Panc1 (cell line): ENCODE measurements around the gene ING1. TPM values are rescaled to one million over a fixed set of nuclear protein-coding genes. Genes with fewer than 3 reads are reported as not detected.
"Not testable (repeated sequence)": the region's sequence is repeated elsewhere in the genome, so short reads cannot be mapped to it uniquely, and the experiment has no call there.

Source experiments
- ATAC-seq: fragments of 200-7000 bp; cut with Tn5 transposase; 2 replicates; pipeline ENCODE4 v1.9.1; 2020; ENCODE audit warnings: mild to moderate bottlenecking, moderate library complexity
- BruUV-seq: library from RNA; stranded (reverse); fragments of 400-500 nt; replicated peaks from 2 replicates; lab custom pipeline; 2021; lab: Mats Ljungman, UMichigan
- CTCF ChIA-PET: fragments of 300-600 bp; sonication (Branson Sonifier 250); formaldehyde crosslinking; loops from one replicate; lab custom pipeline; 2022; ENCODE audit warnings: antibody characterized with exemption; lab: Charles Lee
- POLR2A ChIA-PET: fragments of 300-600 bp; sonication (Branson Sonifier 250); formaldehyde crosslinking; loops from one replicate; lab custom pipeline; 2022; ENCODE audit warnings: antibody characterized with exemption; lab: Charles Lee
- DNase-seq: peaks from one replicate; pipeline ENCODE4 v3.0.0-alpha.2; 2010; ENCODE audit warnings: low read depth, low spot score
- H3K27ac ChIP-seq: 2 replicates; pipeline ENCODE4 v1.5.1; 2011; ENCODE audit warnings: mild to moderate bottlenecking, low read length, inconsistent platforms
- H3K27me3 ChIP-seq: fragments of 200-500 bp; sonication (Bioruptor generic); 2 replicates; pipeline ENCODE4 v1.6.0; 2014; ENCODE audit warnings: low read length, inconsistent platforms; ENCODE audit not compliant: control insufficient read depth, insufficient read depth
- H3K36me3 ChIP-seq: fragments of 200-500 bp; sonication (Bioruptor generic); 2 replicates; pipeline ENCODE4 v1.5.1; 2014; ENCODE audit warnings: inconsistent platforms, mild to moderate bottlenecking, low read length, moderate library complexity; ENCODE audit not compliant: control insufficient read depth, insufficient read depth
- H3K4me1 ChIP-seq: 2 replicates; pipeline ENCODE4 v1.5.1; 2011; ENCODE audit warnings: inconsistent platforms, mild to moderate bottlenecking, low read length, moderate library complexity; ENCODE audit not compliant: control insufficient read depth, insufficient read depth
- H3K4me3 ChIP-seq, 2 experiments: 2 replicates each; pipeline ENCODE4 v1.5.1; 2011 to 2012; ENCODE audit warnings: low read depth in 2 of 2, low read length in 2 of 2, mild to moderate bottlenecking in 2 of 2, inconsistent platforms in 1 of 2, moderate library complexity in 1 of 2
- H3K9me3 ChIP-seq: fragments of 200-500 bp; sonication (Bioruptor generic); 2 replicates; pipeline ENCODE4 v1.5.1; 2014; ENCODE audit warnings: low read depth, mild to moderate bottlenecking, inconsistent platforms, low read length, moderate library complexity; ENCODE audit not compliant: control insufficient read depth, insufficient read depth
- POLR2AphosphoS5 ChIP-seq: IDR thresholded peaks from 2 replicates; pipeline ENCODE4 v1.6.1; 2012; ENCODE audit warnings: mild to moderate bottlenecking, low read depth, low read length, moderate library complexity
- SIN3A ChIP-seq: IDR thresholded peaks from 2 replicates; pipeline ENCODE4 v1.6.1; 2012; ENCODE audit warnings: low read depth, mild to moderate bottlenecking, low read length, moderate library complexity, borderline replicate concordance; ENCODE audit not compliant: insufficient read depth
- TCF7L2 ChIP-seq: IDR thresholded peaks from 2 replicates; pipeline ENCODE4 v1.6.1; 2011; ENCODE audit warnings: mild to moderate bottlenecking, low read depth, low read length, inconsistent platforms
- in situ Hi-C: cut with HindIII; loops from 2 replicates; pipeline ENCODE4 v1.10.0; 2016; ENCODE audit warnings: low sequenced_read_pairs, low pct_unique_long_range_greater_than_20kb
- intact Hi-C: fragments of 100-400 bp; cut with micrococcal nuclease; formaldehyde crosslinking; loops from one replicate; pipeline ENCODE4 v1.10.0; 2022; ENCODE audit not compliant: unreplicated experiment
- total RNA-seq: library from RNA; stranded (reverse); gene quantifications from one replicate; pipeline ENCODE4 v1.2.1, GENCODE V29; 2021; ENCODE audit not compliant: unreplicated experiment
- TF ChIP-seq, protein P1 (sequence below), 2 experiments: IDR thresholded peaks; 2 replicates each; pipeline ENCODE4 v1.6.1; 2011 to 2012; ENCODE audit warnings: low read depth in 2 of 2, control low read depth in 1 of 2, low read length in 1 of 2, mild to moderate bottlenecking in 1 of 2, moderate library complexity in 1 of 2; ENCODE audit not compliant: insufficient read depth in 1 of 2
- TF ChIP-seq, protein P2 (sequence below): fragments of 450-650 bp; IDR thresholded peaks from 2 replicates; pipeline ENCODE4 v1.5.1; 2017; ENCODE audit warnings: mild to moderate bottlenecking

Gene ING1
- total RNA-seq, 1 experiment from 2014 or later = 9.2 TPM

DNA sequence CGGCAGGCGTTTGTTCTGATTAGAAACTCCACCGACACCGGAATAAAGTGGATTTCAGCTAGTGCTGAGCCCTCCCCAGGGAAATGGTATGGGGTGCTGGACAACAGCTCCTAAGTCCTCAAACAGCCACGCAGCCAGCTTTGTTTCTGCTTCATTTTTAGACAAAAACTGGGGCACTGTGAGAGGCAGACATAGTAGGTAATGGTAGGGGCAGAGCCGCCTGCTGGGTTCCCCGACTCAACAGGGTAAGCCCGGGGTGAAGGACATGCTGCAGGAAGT lies 47.3 kb upstream of the ING1 start:
- ChIA-PET POLR2A (no interaction called here), CTCF (no interaction called here)
- H3K27ac ChIP-seq = no peak overlapping the region
- H3K4me3 ChIP-seq = no peak overlapping the region
- no peaks in the 10 kb centered on the region for H3K27me3 ChIP-seq
- no peaks in the 10 kb centered on the region for H3K4me1 ChIP-seq
- in situ Hi-C loops = no loop called here
- BruUV-seq = no TSS peak
- intact Hi-C loops = no loop called here
- no peaks in the 10 kb centered on the region for H3K36me3 ChIP-seq
- TF ChIP-seq POLR2AphosphoS5 = no peak
- TF ChIP-seq, protein P1, sequence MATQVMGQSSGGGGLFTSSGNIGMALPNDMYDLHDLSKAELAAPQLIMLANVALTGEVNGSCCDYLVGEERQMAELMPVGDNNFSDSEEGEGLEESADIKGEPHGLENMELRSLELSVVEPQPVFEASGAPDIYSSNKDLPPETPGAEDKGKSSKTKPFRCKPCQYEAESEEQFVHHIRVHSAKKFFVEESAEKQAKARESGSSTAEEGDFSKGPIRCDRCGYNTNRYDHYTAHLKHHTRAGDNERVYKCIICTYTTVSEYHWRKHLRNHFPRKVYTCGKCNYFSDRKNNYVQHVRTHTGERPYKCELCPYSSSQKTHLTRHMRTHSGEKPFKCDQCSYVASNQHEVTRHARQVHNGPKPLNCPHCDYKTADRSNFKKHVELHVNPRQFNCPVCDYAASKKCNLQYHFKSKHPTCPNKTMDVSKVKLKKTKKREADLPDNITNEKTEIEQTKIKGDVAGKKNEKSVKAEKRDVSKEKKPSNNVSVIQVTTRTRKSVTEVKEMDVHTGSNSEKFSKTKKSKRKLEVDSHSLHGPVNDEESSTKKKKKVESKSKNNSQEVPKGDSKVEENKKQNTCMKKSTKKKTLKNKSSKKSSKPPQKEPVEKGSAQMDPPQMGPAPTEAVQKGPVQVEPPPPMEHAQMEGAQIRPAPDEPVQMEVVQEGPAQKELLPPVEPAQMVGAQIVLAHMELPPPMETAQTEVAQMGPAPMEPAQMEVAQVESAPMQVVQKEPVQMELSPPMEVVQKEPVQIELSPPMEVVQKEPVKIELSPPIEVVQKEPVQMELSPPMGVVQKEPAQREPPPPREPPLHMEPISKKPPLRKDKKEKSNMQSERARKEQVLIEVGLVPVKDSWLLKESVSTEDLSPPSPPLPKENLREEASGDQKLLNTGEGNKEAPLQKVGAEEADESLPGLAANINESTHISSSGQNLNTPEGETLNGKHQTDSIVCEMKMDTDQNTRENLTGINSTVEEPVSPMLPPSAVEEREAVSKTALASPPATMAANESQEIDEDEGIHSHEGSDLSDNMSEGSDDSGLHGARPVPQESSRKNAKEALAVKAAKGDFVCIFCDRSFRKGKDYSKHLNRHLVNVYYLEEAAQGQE (IDR thresholded peaks at IDR 0.05; ENCODE audit: insufficient read depth in 1 of 2, low read depth in 2 of 2, low read length in 1 of 2) = no peak
- no peak for ATAC-seq
- H3K9me3 ChIP-seq = no peaks in the 10 kb centered on the region
- no peak for DNase-seq

DNA sequence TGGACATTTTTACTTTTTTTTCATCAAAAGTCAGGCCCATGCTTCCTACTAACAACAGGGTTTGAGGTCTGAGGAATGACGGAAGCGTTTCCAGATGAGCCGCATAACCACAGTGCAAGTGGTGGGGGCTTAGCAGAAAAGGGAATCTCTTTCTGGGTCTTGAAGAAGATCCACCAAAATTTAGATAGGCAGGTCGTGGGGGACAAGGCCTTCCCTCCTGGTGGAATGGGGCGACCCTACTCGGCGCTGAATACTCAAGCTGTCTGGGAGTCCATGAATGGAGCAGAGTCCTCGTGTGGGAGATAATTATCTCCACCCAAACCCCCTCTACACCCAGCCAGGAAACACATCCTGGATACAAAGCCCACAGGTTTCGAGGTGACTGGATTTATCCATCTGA lies 44.5 kb upstream of the ING1 start:
- ATAC-seq = no peak
- no peaks in the 10 kb centered on the region for H3K27me3 ChIP-seq
- no peaks in the 10 kb centered on the region for H3K4me1 ChIP-seq
- no peak overlapping the region for H3K27ac ChIP-seq
- no peaks in the 10 kb centered on the region for H3K9me3 ChIP-seq
- H3K4me3 ChIP-seq = no peak overlapping the region
- no peak for TF ChIP-seq POLR2AphosphoS5
- TF ChIP-seq, protein P2, sequence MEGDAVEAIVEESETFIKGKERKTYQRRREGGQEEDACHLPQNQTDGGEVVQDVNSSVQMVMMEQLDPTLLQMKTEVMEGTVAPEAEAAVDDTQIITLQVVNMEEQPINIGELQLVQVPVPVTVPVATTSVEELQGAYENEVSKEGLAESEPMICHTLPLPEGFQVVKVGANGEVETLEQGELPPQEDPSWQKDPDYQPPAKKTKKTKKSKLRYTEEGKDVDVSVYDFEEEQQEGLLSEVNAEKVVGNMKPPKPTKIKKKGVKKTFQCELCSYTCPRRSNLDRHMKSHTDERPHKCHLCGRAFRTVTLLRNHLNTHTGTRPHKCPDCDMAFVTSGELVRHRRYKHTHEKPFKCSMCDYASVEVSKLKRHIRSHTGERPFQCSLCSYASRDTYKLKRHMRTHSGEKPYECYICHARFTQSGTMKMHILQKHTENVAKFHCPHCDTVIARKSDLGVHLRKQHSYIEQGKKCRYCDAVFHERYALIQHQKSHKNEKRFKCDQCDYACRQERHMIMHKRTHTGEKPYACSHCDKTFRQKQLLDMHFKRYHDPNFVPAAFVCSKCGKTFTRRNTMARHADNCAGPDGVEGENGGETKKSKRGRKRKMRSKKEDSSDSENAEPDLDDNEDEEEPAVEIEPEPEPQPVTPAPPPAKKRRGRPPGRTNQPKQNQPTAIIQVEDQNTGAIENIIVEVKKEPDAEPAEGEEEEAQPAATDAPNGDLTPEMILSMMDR = no peak
- TF ChIP-seq, protein P1 (IDR thresholded peaks at IDR 0.05; ENCODE audit: insufficient read depth in 1 of 2, low read depth in 2 of 2, low read length in 1 of 2) = no peak
- no peak for TF ChIP-seq SIN3A
- no peak for TF ChIP-seq TCF7L2
- in situ Hi-C loops (no loop called here), intact Hi-C loops (no loop called here)
- H3K36me3 ChIP-seq = no peaks in the 10 kb centered on the region
- POLR2A ChIA-PET = no interaction called here
- BruUV-seq = no TSS peak
- CTCF ChIA-PET = no interaction called here
- DNase-seq = no peak

DNA sequence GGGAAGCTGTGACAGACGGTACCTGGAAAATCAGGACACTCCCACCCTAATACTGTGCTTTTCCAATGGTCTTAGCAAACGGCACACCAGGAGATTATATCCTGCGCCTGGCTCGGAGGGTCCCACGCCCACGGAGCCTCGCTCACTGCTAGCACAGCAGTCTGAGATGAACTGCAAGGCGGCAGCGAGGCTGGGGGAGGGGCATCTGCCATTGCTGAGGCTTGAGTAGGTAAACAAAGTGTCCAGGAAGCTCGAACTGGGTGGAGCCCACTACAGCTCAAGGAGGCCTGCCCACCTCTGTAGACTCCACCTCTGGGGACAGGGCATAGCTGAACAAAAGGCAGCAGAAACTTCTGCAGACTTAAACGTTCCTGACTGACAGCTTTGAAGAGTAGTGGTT lies 43.7 kb upstream of the ING1 start:
- H3K27ac ChIP-seq, DNase-seq, H3K4me3 ChIP-seq, H3K27me3 ChIP-seq, ATAC-seq, in situ Hi-C loops, CTCF ChIA-PET, H3K4me1 ChIP-seq, H3K9me3 ChIP-seq, H3K36me3 ChIP-seq, POLR2A ChIA-PET, BruUV-seq, intact Hi-C loops: not testable (repeated sequence)
